Measurements from ENCODE around the gene CKB.

Gene CKB

DNA sequence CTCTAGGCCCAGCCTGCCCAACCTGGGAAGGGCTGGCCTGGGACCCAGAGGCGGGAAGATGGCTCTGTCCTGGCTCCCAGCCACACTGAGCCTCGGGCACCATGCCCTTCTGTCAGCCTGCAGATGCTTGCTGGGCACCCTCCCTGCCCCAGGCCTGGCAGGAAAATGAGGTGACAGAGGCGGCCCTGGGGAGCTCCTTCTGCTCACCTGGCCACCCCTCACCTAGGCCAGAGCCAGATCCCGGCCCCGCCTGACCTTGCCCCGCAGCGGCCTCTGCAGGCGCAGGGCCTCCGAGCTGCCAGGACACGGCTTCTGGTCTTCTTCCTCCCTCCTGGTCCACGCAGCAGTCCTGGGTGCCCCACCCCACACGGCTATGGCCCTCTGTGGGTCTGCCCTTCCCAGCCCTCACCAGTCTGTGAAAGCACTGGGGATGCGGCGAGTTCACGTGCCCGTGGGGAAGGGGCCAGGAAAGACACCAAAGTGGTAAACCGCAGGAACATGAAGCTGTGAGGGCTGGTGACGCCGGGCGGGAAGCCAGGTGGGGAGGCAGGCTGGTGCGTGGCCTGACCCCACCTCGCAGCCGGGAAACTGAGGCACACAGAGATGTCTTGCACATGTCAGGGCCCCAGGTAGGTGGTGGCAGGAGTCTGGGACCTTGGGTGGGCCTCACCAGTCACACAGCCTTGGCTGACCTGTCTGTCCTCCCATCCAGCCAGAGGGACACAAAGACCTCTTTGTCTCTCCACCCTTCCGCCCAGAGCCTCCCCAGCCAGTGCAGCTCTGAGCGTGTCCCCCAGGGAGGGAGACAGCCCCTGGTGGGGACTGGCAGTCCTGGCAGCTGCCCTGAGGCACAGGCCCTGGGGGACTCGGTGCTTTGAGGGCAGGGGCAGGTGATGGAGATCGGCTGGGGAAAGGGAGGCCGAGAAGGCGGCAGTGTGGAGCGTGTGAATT is 27.0 kb upstream of the CKB start:
- no peak for DNase-seq

DNA sequence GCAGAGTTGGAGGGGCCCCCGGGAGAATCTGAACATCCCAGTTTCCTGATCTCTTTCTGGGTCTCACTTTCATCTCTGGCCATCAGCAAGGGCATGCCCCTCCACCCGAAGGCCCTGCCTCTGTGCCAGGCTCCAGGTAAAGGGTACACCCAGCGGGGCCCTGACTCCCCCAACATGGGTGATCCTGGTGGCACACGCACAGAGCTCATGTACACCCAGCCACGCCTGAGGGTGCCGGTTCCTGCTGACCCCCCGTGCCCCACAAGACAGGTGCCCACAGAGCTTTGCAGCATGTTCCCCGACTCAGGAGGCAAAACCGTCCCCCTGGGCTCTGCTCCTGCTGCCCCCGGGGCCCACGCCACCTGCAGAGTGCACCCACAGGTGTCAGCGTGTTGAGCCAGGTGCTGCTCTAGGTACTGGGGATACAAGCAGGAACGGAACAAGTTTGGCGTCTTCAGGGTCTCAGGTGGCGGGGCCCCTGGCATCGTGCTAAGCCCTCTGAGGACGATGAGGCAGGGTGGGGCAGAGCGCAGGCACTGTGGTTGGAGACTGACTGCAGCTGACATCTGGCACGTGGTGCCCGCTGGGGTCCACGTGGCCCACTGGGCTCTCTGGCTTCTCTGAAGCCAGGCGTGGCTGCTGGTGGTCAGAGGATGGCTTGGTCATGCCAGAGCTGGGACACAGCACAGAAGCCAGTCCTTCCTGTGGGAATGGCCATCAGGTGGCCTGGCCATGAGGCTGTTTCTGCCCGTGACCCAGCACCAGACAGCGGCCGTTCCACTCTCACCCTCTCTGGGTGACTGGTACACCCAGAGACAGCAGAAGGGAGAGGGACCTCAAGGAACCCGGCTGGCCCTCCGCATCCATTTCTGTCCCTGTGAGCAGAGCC is 26.1 kb upstream of the CKB start:
- no peak for DNase-seq

DNA sequence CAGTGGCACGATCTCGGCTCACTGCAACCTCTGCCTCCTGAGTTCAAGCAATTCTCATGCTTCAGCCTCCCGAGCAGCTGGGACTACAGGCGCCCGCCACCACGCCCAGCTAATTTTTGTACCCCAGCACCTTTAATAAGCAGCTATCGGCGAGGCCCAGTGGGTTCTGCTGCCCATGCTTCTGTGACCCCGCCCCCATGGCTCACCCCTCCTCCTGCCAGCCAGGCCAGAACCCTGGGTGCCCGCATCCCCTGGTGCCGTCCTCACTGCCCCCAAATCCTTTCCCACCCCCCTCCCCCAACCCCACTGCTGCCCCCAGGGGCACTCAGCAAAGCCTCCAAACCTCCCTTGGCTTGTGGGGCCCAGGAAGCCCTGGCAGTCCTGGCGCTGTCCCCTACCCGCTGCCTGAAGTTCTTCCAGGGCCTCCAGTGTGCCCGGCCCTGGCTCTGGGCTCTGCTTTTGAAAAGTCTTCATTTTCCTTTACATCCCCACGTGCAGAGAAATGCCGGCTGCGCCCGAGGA is 25.4 kb upstream of the CKB start:
- DNase-seq = no peak

DNA sequence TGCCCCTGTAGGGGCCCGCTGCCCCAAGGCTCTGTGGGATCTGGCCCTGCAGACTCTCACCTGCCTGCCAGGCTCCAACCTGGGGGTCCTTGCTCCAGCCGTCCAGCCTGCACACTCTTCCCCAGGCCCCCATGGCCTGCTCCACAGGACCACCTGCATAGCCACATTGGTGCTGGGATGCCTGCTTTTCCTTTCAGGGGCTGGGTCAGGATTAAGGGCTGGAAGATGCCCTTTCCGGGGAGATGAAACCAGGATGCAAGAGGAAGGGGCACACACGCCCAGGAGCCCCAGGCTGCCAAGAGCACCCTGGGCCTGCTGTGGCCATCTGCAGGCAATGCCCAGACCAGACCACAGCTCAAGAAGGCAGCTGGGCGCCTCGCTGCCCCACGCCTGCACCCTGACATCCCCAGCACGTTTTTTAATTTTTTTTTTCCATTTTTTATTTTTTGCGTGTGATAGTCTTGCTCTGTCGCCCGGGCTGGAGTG is 24.9 kb upstream of the CKB start:
- DNase-seq = no peak

DNA sequence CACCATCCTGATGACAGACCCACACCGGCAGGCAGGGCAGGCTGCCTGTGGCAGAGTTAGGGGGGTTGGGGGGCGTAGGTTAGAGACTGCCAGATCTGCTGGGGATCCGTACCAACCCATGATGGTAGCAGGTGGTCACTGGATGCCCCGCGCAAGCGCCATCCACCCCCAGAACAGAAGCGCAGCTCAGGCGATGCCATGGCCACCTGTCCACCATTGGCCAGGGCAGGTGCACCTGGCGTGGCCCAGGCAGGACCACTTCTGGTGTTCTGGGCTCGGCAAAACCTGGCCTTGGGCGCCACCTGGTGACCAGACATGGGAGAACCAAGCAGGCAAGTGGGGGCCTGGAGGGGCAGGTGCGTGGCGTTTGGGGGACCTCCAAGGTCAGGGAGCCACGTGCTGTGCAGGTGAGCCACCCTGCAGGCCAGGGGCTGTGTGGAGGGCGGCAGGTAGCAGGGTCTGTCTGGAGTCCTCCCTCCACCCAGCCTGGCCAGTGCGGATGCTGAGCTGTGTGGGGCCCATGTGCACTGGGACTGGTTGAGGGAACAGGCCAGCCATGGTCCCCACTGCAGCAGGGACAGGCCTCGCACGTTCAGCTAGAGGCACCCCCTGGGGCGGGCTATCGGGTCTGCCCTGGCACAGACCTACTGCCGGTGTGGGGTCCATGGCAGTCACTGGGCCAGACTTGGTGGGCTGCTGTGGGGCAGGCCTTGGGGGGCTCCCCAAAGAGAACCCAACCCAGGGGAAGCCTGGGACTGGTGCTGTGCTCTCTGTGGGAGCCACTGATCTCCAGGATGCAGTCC is 24.2 kb upstream of the CKB start:
- peak; percentile 28 for DNase-seq

DNA sequence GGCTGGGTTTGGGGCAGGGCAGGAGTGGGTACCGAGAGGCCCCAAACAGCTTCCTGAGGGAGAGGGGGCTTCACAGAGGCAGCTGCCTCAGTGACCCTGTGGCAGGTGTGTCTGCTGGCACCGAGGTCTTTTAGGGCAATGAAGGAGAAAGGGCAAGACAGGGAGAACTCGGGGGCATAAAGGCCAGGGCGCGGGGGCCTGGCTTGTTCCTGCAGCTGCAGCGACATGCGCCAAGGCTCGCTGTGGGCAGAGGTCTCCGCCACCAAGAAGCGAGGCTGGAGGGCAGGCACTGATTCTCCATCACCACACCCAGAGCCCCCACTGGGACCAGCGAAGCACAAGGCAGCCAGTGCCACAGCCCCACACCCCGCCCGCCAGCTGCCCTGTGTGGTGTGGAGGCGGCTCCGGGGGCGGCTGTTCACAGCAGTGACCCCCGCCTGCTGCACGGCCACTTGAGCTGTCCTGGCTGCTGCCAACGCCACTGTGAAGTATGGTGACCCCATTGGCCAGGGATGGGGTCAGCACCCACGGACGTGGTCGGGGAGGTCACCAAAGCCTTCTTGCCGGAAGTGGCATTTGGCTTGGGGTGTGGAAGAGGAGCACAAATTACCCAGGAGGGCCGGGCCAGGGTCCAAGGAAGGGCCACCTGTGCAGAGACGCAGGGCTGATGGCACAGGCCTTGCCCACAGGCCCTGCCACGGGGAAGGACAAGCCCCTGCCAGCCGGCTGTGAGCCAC is 23.5 kb upstream of the CKB start:
- no peak for DNase-seq

DNA sequence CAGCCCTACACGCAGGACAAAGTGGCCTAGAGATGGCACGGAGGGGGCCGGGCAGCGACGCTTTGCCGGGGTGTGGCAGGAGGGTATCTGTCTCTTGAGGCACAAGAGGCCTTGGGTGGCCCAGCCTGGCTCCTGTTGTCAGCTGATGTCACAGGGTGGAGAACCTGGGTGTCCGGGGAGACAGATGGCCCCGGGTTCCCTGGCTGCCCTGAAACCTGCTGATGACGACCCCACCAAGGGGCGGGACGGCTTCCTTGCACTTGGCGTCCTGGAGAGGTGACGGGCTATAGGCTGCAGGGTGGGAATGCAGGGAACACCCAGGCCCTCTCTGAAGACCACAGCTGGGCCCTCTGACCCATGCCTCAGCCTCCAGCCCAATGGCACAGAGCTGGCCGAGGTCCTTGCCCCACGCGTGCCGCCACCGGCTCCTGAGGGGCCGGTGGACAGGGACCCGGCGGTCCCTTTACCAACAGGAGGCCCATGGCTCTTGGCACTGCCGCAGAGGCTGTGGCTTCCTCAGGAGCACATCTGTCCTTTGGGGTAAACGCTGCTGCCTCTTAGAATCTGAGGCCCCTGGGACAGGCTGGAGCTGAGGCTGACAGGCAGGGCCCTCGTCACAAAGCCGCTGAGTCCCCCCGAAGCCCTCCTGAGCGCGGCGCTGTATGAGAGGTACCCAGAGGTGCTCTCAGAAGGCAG is 22.7 kb upstream of the CKB start:
- DNase-seq = no peak

DNA sequence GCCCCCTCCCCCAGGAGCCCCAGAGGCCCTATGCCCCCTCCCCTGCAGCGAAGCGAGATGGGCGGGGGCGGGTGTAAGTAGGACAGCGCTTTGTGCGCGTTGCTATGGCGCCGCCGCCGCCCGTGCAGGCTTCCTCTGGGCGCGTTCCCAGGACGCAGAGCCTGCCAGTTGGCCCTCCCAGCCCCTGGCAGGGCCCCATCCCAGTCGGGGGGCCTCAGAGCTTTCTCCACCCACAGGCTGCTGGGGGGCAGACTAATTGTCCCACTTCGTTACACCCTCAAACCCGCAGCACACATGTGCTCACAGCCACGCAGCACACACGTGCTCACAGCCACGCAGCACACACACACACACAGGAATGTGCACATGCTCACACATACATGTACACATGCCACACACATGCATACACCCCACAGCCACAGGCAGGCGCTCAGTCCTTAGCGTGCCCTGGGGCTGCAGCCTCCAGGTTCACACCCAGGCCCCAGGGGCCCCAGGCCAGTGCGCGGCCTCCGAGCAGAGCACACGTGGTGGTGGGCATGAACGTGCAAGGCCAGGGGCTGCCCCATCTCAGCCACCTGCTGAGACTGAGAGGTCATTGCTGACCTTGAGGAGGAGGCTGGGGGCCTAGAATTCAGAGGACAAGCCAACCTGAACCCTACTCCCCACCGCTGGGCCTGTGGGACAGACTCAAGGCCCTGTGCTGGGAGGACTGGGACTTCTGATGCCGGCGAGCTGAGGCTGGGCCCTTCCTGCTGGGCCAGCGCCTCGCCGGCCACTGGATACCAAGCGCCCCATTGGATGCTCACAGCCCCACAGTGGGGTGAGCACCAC is 22.0 kb upstream of the CKB start:
- no peak for DNase-seq

DNA sequence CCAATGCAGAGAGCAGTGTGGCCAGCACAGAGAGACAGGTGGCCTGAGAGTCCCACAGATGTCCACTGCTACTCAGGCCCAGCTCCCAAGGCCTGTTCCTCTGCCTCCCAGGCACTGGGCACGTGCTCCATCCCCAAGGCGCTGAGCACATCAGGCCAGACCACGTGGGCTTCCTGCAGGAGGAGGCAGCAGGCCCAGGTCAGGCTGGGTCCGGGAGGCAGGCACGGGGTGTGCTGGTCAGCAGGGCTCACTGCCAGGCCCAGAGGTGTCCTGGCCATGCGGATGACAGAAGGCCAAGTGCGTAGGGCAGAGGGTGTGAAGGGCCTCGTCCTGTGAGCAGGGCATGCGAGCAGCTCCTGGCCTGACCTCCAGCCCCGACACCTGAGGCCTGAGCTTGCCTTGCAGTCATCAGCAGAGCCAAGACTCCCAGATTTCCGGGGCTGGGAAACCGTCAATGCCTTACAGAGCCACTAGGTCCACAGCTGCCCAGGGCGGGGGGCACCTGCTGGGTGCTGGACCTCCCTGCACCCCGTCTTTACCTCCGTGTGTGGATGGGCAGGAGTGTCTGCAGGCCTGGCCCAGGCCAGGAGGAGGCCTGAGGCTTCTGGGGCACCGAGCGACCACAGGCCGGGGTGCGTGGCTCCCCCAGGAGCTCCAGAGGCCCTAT is 21.2 kb upstream of the CKB start:
- DNase-seq = no peak

DNA sequence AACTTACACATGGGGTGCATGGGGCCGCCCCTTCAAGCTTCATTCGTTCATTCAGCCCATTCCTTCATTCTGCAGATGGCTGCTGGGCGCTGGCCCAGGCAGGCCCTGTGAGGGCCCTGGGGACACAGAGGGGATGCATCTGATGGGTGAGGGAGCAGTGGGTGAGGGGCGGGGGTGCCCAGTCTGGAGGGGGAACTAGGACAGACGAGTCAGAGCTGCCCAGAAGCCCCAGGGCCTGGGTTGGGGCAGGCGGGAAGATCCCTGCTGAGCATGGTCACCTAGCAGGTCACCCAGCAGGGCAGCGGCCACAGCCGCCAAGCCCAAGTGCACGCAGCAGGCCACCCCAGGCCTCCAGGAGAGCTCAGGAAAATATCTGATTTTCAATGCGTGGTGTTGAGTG is 20.5 kb upstream of the CKB start:
- no peak for DNase-seq

DNA sequence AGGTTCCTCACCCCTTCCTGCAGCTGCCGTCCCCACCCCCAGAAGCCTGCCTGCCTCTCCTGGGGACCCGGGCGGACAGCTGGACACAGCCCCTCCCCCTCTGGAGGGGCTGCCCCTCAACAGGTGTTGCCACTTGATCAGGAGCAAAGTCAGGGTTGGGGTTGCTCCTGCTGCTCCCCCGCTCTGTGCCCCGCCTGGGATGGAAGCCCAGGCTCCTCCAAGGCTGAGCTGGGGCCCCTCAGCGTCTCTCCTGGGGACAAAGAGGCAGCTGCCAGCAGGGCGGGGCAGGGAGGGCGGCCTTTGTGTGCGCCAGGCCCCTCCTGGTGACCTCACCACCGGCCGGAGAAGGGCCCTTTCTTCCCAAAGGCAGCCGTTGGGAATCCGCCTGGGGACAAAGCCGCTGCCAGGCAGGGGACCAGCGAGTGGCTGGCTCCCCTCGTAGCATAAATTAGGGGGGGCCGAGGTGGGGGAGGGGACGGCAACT is 20.0 kb upstream of the CKB start:
- DNase-seq = no peak

DNA sequence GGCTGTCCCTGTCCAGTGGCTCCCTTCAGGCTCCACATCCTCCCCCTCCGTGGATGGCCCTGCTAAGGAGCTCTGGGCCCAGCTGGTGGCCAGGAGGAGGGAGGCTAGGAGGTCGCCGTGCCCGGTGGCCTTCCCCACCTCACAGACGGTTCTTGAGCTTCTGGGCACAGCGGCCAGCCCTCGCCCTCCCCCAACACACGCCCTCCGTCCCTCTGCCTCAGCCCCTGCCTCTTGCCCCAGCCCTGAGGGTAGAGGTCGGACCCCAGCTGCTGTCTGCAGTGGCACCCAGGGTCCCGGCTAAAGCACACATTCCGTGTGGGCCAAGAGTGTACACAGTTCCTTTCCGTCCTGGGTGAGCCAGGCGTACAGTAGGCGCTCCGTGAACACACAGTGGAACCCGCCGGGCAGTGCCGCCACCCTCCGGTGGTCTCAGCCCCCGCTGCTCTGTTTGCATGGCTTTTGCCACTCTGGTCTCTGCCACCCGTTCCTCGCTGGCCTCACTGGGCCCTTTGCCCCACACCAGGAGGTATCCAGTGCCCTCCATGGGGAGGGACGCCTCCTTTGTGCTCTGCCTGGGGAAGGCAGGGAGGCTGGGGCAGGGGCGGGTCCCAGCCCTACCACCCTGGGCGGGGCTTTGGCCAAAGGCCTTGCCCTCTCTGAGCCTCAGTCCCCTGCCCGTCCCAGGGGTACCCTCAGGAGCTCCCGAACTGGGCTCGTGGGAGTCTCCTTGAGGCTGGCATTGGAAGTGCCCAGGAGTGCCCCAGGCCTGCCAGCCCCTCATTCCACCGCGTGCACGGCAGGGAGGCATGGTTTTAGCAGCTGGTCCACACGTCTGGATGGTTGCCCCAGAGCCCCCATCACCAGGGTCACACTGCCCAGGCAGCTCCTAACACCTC is 19.3 kb upstream of the CKB start:
- DNase-seq = no peak

DNA sequence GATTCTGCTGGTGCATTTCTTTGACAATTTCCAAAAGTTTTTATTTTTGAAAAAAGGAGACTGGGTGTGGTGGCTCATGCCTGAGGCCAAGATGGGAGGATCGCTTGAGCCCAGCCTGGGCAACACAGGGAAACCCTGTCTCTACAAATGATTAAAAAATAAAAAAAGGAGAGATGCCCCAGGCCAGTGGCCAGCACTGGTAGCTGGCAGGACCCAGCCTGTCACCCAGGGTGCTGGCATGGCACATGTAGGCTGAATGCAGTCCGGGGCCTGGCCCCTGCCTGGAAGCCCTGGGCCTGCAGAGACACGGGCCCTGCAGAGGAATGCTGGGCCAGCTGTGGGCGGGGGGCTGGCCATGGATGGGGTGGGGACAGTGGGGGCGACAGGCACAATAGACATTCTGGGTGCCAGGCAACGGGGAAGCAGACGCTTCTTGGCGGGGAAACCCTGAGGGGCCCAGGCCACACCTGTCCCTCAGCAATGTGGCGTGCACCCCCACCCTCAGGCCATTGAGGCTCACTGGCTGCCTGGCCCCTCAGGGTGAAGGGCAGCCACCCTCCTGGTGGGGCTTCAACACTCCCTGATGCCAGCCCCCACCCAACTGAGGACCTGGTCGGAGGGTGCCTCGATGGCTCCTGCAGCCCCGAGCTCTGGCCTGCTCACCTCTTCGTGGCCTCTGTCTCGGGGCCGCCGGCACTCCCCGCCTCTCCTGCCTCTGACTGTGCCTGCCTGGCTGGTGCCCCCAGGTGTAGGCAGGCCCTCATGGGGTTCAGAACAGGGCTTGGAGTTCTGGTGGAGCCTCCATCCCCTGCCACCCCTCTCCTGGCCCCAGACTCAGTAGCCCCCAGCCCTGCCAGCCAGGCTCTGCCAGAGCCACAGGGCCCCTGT is 18.4 kb upstream of the CKB start:
- DNase-seq = no peak

DNA sequence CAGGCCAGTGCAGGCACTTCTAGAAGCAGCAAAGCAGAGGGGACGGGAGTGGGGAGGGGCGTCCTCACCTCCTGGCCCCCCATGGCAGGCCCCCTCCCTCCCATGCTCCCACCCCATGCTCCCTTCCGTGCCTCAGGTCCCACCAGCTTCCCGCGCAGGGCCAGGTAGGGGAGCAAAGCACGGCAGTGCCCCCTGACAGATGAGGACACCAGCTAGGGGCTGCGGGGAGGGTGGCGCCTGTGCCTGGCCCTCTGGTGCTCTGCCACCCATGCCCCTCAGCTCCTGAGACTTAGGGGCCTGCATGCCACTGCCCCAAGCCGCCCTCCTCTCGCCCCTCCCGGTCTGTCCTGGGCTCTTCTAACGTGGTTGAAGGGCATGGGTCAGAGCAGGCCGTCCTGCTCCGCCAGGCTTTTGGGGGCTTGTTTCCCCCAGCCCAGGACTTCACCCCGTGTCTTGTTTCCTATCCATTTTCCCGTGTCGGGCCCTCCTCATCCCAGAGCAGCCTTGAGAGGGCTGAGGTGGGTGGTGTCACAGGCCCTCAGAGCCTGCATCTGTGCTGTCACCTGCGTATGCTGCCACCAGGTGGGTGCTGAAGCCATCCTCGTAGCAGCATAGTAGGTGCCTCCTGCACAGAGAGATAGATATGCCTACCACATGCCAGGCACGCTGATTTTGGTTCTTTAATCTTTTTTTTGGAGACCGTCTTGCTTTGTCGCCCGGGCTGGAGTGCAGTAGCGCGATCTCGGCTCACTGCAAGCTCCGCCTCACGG is 16.6 kb upstream of the CKB start:
- no peak for DNase-seq

DNA sequence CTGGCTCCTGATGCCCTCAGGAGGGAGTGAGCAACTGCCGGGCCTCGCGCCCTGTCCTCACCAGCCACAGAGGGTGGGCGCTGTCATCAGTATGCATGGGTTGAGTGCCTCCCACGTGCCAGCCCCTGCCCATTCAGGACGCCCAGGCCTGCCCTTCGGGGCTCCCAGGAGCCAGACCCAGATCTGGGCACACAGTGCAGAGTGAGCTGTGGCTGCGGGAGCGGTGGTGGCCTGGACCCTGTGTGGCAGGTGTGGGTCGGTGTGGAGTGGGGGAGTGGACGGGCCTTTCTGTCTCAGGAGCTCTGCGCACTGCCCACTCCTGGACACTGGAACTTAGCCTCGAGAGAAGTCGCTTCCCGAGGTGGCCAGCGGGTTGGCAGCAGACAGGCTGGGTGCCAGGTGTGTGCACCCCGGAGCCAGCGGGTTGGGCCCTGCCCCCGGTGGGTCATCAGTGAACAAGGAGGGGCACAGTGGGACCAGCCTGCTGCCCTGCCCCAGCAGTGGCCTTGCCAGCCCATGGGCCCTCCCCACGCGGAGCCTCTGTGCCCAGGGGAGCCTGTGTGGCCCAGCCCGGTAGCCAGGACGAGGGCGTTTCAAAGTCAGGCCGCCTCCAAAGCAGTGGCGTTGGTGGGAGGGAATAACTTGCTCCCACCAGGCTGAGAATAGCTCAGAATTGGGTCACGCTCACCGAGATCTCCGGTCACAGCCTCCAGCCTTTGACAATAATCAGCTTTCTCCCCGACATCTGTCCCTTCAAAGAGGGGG is 15.8 kb upstream of the CKB start:
- DNase-seq = no peak

Measured in fibroblast of skin of right quadriceps (primary cell).